HEK293 (cell line): ENCODE results near the gene DSG1.

Source experiments
- CTCF ChIA-PET: fragments of 350-600 bp; formaldehyde crosslinking; extraction: SDS; loops from one replicate; lab custom pipeline; 2021; ENCODE audit warnings: antibody characterized with exemption; lab: Yijun Ruan, JAX
- POLR2A ChIA-PET: fragments of 300-600 bp; formaldehyde crosslinking; extraction: SDS; loops from one replicate; lab custom pipeline; 2020; ENCODE audit warnings: antibody characterized with exemption, inconsistent platforms; lab: Yijun Ruan, JAX
- H3K27ac ChIP-seq: fragments of 200-500 bp; sonication (Bioruptor generic); 2 replicates; pipeline ENCODE4 v1.5.1; 2014; ENCODE audit warnings: low read depth, low read length, control low read depth, inconsistent platforms; ENCODE audit errors: extremely low read depth
- H3K36me3 ChIP-seq, 2 experiments: fragments of 200-500 bp in 1 of 2; sonication (Bioruptor generic) in 1 of 2; 1 replicate in 1 of 2; 2 replicates in 1 of 2; pipeline ENCODE4 v1.5.1; 2014 to 2017; ENCODE audit warnings: inconsistent platforms in 2 of 2, low read length in 2 of 2; ENCODE audit not compliant: control insufficient read depth in 2 of 2, insufficient read depth in 1 of 2
- H3K4me1 ChIP-seq: fragments of 200-500 bp; sonication (Bioruptor generic); 2 replicates; pipeline ENCODE4 v1.5.1; 2014; ENCODE audit warnings: mild to moderate bottlenecking, low read length, inconsistent platforms; ENCODE audit not compliant: control insufficient read depth, insufficient read depth
- H3K4me3 ChIP-seq: 2 replicates; pipeline ENCODE4 v1.5.1; 2011; ENCODE audit warnings: low read depth, mild to moderate bottlenecking, control low read depth, low read length, moderate library complexity
- H3K9me3 ChIP-seq: fragments of 200-500 bp; sonication (Bioruptor generic); 2 replicates; pipeline ENCODE4 v1.5.1; 2014; ENCODE audit warnings: low read depth, low read length, inconsistent platforms; ENCODE audit not compliant: control insufficient read depth, insufficient read depth
- BCL6B ChIP-seq: fragments of 450-650 bp; formaldehyde crosslinking; IDR thresholded peaks from 2 replicates; pipeline ENCODE4 v1.5.1; 2017; ENCODE audit warnings: missing biosample characterization, missing genetic modification characterization
- GFI1B ChIP-seq: fragments of 450-650 bp; formaldehyde crosslinking; IDR thresholded peaks from 2 replicates; pipeline ENCODE4 v1.5.1; 2016; ENCODE audit warnings: missing biosample characterization, missing genetic modification characterization
- GLIS1 ChIP-seq: fragments of 450-650 bp; formaldehyde crosslinking; IDR thresholded peaks from 2 replicates; pipeline ENCODE4 v1.5.1; 2016; ENCODE audit warnings: missing biosample characterization, missing genetic modification characterization
- MZF1 ChIP-seq: fragments of 450-650 bp; formaldehyde crosslinking; IDR thresholded peaks from 2 replicates; pipeline ENCODE4 v1.5.1; 2017; ENCODE audit warnings: missing biosample characterization, missing genetic modification characterization, borderline replicate concordance
- PATZ1 ChIP-seq: fragments of 450-650 bp; formaldehyde crosslinking; IDR thresholded peaks from 2 replicates; pipeline ENCODE4 v1.5.1; 2016; ENCODE audit warnings: missing biosample characterization, missing genetic modification characterization
- TRIM28 ChIP-seq: IDR thresholded peaks from 2 replicates; pipeline ENCODE4 v1.6.1; 2011; ENCODE audit warnings: low read length, control low read depth, borderline replicate concordance
- WT1 ChIP-seq: fragments of 450-650 bp; formaldehyde crosslinking; IDR thresholded peaks from 2 replicates; pipeline ENCODE4 v1.5.1; 2016; ENCODE audit warnings: missing biosample characterization, missing genetic modification characterization
- ZBTB1 ChIP-seq: fragments of 450-650 bp; formaldehyde crosslinking; IDR thresholded peaks from 2 replicates; pipeline ENCODE4 v1.5.1; 2016; ENCODE audit warnings: missing biosample characterization, missing genetic modification characterization
- ZBTB20 ChIP-seq: fragments of 450-650 bp; formaldehyde crosslinking; IDR thresholded peaks from 2 replicates; pipeline ENCODE4 v1.5.1; 2016; ENCODE audit warnings: missing biosample characterization, missing genetic modification characterization
- ZBTB48 ChIP-seq: fragments of 450-650 bp; formaldehyde crosslinking; IDR thresholded peaks from 2 replicates; pipeline ENCODE4 v1.5.1; 2016; ENCODE audit warnings: missing biosample characterization, missing genetic modification characterization
- ZNF114 ChIP-seq: fragments of 450-650 bp; formaldehyde crosslinking; IDR thresholded peaks from 2 replicates; pipeline ENCODE4 v1.5.0; 2017; ENCODE audit warnings: missing biosample characterization, missing genetic modification characterization
- ZNF18 ChIP-seq: fragments of 450-650 bp; formaldehyde crosslinking; IDR thresholded peaks from 2 replicates; pipeline ENCODE4 v1.5.1; 2016; ENCODE audit warnings: missing biosample characterization, missing genetic modification characterization
- ZNF324 ChIP-seq: fragments of 450-650 bp; formaldehyde crosslinking; IDR thresholded peaks from 2 replicates; pipeline ENCODE4 v1.5.1; 2016; ENCODE audit warnings: missing biosample characterization, missing genetic modification characterization
- ZNF37A ChIP-seq: fragments of 450-650 bp; IDR thresholded peaks from 2 replicates; pipeline ENCODE4 v1.5.1; 2018; ENCODE audit warnings: missing biosample characterization, missing genetic modification characterization
- ZNF391 ChIP-seq: fragments of 450-650 bp; formaldehyde crosslinking; IDR thresholded peaks from 2 replicates; pipeline ENCODE4 v1.5.1; 2016; ENCODE audit warnings: low read depth, missing biosample characterization, missing genetic modification characterization, borderline replicate concordance
- ZNF529 ChIP-seq: fragments of 450-650 bp; formaldehyde crosslinking; IDR thresholded peaks from 2 replicates; pipeline ENCODE4 v1.5.1; 2017; ENCODE audit warnings: missing genetic modification characterization, missing biosample characterization; ENCODE audit not compliant: insufficient replicate concordance
- ZNF596 ChIP-seq: fragments of 450-650 bp; IDR thresholded peaks from 2 replicates; pipeline ENCODE4 v1.5.0; 2018; ENCODE audit warnings: missing biosample characterization, mild to moderate bottlenecking, missing genetic modification characterization, moderate library complexity
- ZNF660 ChIP-seq: fragments of 450-650 bp; IDR thresholded peaks from 2 replicates; pipeline ENCODE4 v1.5.1; 2018; ENCODE audit warnings: missing biosample characterization, mild to moderate bottlenecking, missing genetic modification characterization
- ZSCAN23 ChIP-seq: fragments of 450-650 bp; formaldehyde crosslinking; IDR thresholded peaks from 2 replicates; pipeline ENCODE4 v1.5.1; 2016; ENCODE audit warnings: missing biosample characterization, missing genetic modification characterization
- ZSCAN30 ChIP-seq: fragments of 450-650 bp; IDR thresholded peaks from 2 replicates; pipeline ENCODE4 v1.5.1; 2018; ENCODE audit warnings: missing biosample characterization, mild to moderate bottlenecking, missing genetic modification characterization, moderate library complexity

Gene DSG1

GRCh38 chr18:31382107-31382506, 64.1 kb downstream of the DSG1 start (continued):
- TF ChIP-seq ZNF114 = no peak
- no peak for TF ChIP-seq ZNF529 (tag by site-specific recombination)
- TF ChIP-seq ZNF324 (tag by site-specific recombination) = no peak
- TF ChIP-seq WT1 (tag by site-specific recombination) = no peak
- no peak for TF ChIP-seq ZNF37A (tag by site-specific recombination)
- TF ChIP-seq ZBTB48 (tag by site-specific recombination) = no peak
- TF ChIP-seq ZSCAN30 (tag by site-specific recombination) = no peak
- no peak for TF ChIP-seq ZNF18
- no peak for TF ChIP-seq BCL6B (tag by site-specific recombination)
- TF ChIP-seq ZBTB1 = no peak
- TF ChIP-seq ZNF391 = no peak
- TF ChIP-seq, all 188 proteins: peak for 0

- Histone ChIP-seq H3K4me1 (no peaks in the 10 kb centered on the region), H3K36me3 (no peaks in the 10 kb centered on the region), H3K9me3 (no peaks in the 10 kb centered on the region)
- CTCF ChIA-PET = interaction anchor here (1.3 to 1.6 kb wide), 2 partner anchors 36 to 144 kb away, joined by 3 read pairs; no protein-coding TSS in a partner anchor
- POLR2A ChIA-PET = no interaction called here
- no peak for TF ChIP-seq ZNF596 (tag by site-specific recombination)
- no peak for TF ChIP-seq GFI1B
- no peak for TF ChIP-seq ZBTB20 (tag by site-specific recombination)
- no peak for TF ChIP-seq ZSCAN23 (tag by site-specific recombination)
- TF ChIP-seq, all 188 proteins: peak for 0
- Histone ChIP-seq H3K4me3 (no peak overlapping the region), H3K27ac (no peak overlapping the region)
These were observed 68.8 kb downstream of the DSG1 start for GRCh38 chr18:31386741-31387140.

GRCh38 chr18:31393286-31393685, 75.3 kb downstream of the DSG1 start:
- POLR2A ChIA-PET = no interaction called here

GRCh38 chr18:31396796-31397612, 79.0 kb downstream of the DSG1 start:
- POLR2A ChIA-PET = no interaction called here
- TF ChIP-seq TRIM28 (peak; percentile 39; the same call in 1 of the 2 replicates), PATZ1 (tag by site-specific recombination) (no peak), ZNF660 (no peak)
- TF ChIP-seq, all 188 proteins: peak for 1
- Histone ChIP-seq H3K27ac (no peak overlapping the region), H3K4me1 (peaks cover 3% of the 10 kb centered on the region; the same call in 1 of the 2 replicates), H3K36me3 (no peaks in the 10 kb centered on the region), H3K9me3 (no peaks in the 10 kb centered on the region), H3K4me3 (no peak overlapping the region)
- CTCF ChIA-PET = interaction anchor here (0.7 kb wide), 1 partner anchor 418 kb away, joined by 3 read pairs; no protein-coding TSS in a partner anchor

More at GRCh38 chr18:31393286-31393685, 75.3 kb downstream of the DSG1 start:
- Histone ChIP-seq H3K36me3 (no peaks in the 10 kb centered on the region), H3K4me3 (no peak overlapping the region), H3K9me3 (no peaks in the 10 kb centered on the region), H3K4me1 (peaks cover 3% of the 10 kb centered on the region; the same call in 1 of the 2 replicates), H3K27ac (no peak overlapping the region)
- TF ChIP-seq MZF1 (peak; percentile 52; the same call in 1 of the 2 replicates), GLIS1 (no peak)
- CTCF ChIA-PET = interaction anchor here (0.6 kb wide), 1 partner anchor 9 kb away, joined by 3 read pairs; no protein-coding TSS in a partner anchor
